Caco-2 (cell line): ENCODE measurements around the gene ATXN7L1. TPM values are rescaled to one million over a fixed set of nuclear protein-coding genes. Genes with fewer than 3 reads are reported as not detected.

Experiments used
- BruUV-seq: library from RNA; stranded (reverse); fragments of 400-500 nt; replicated peaks from 2 replicates; lab custom pipeline; 2021; lab: Mats Ljungman, UMichigan
- CTCF ChIA-PET: fragments of 300-600 bp; sonication (Branson Sonifier 250); formaldehyde crosslinking; loops from one replicate; lab custom pipeline; 2022; ENCODE audit warnings: antibody characterized with exemption; lab: Charles Lee
- POLR2A ChIA-PET: fragments of 300-600 bp; sonication (Branson Sonifier 250); formaldehyde crosslinking; loops from one replicate; lab custom pipeline; 2022; ENCODE audit warnings: antibody characterized with exemption; lab: Charles Lee
- DNase-seq, 2 experiments: peaks; one replicate each; pipeline versions ENCODE4 v3.0.0 to v3.0.0-alpha.2; 2020 to 2022
- H3K27me3 ChIP-seq: replicated peaks from 2 replicates; pipeline ENCODE4 v1.6.0; 2011; ENCODE audit warnings: low read length; ENCODE audit not compliant: control insufficient read depth, insufficient read depth
- H3K36me3 ChIP-seq: 2 replicates; pipeline ENCODE4 v1.5.1; 2011; ENCODE audit warnings: low read length; ENCODE audit not compliant: control insufficient read depth, insufficient read depth
- H3K4me1 ChIP-seq: fragments of 250-450 bp; sonication (Bioruptor Pico); 2 replicates; pipeline ENCODE4 v1.5.1; 2020; ENCODE audit warnings: mild to moderate bottlenecking
- H3K4me3 ChIP-seq: 2 replicates; pipeline ENCODE4 v1.5.1; 2011; ENCODE audit warnings: low read depth, mild to moderate bottlenecking, control low read depth, low read length
- H3K9me3 ChIP-seq: fragments of 250-450 bp; sonication (Bioruptor Pico); 2 replicates; pipeline ENCODE4 v1.5.1; 2020; ENCODE audit warnings: mild to moderate bottlenecking, moderate library complexity
- H3K27ac Mint-ChIP-seq: one replicate; pipeline ENCODE4 v1.8.0; 2022; ENCODE audit warnings: mixed read lengths; ENCODE audit not compliant: unreplicated experiment
- H3K27me3 Mint-ChIP-seq: one replicate; pipeline ENCODE4 v1.8.0; 2022; ENCODE audit warnings: mixed read lengths; ENCODE audit not compliant: insufficient read depth, unreplicated experiment
- H3K36me3 Mint-ChIP-seq: one replicate; pipeline ENCODE4 v1.8.0; 2022; ENCODE audit warnings: mild to moderate bottlenecking, mixed read lengths; ENCODE audit not compliant: insufficient read depth, unreplicated experiment
- H3K4me1 Mint-ChIP-seq: one replicate; pipeline ENCODE4 v1.8.0; 2022; ENCODE audit warnings: low read depth, mixed read lengths; ENCODE audit not compliant: unreplicated experiment
- H3K4me3 Mint-ChIP-seq: one replicate; pipeline ENCODE4 v1.8.0; 2022; ENCODE audit warnings: mild to moderate bottlenecking, moderate library complexity, mixed read lengths; ENCODE audit not compliant: unreplicated experiment
- H3K9me3 Mint-ChIP-seq: one replicate; pipeline ENCODE4 v1.8.0; 2022; ENCODE audit warnings: mixed read lengths; ENCODE audit not compliant: unreplicated experiment
- intact Hi-C: fragments of 100-400 bp; cut with micrococcal nuclease; formaldehyde crosslinking; loops from one replicate; pipeline ENCODE4 v1.10.0; 2022; ENCODE audit not compliant: unreplicated experiment
- total RNA-seq: library from RNA; stranded (reverse); gene quantifications from 2 replicates; pipeline ENCODE4 v1.2.3, GENCODE V29; 2022
- TF ChIP-seq, protein P1 (sequence below), 2 experiments: fragments of 200-600 bp in 1 of 2; IDR thresholded peaks; 1 replicate in 1 of 2; 2 replicates in 1 of 2; pipeline versions ENCODE4 v1.5.1 to v1.8.0; 2011 to 2022; ENCODE audit warnings: antibody characterized with exemption in 1 of 2, control low read depth in 1 of 2, inconsistent platforms in 1 of 2, low read depth in 1 of 2, low read length in 1 of 2, mild to moderate bottlenecking in 1 of 2, moderate library complexity in 1 of 2; ENCODE audit not compliant: insufficient read depth in 1 of 2, severe bottlenecking in 1 of 2, unreplicated experiment in 1 of 2

ATXN7L1 gene
- total RNA-seq, 1 experiment from 2014 or later: 14.1 TPM

DNA sequence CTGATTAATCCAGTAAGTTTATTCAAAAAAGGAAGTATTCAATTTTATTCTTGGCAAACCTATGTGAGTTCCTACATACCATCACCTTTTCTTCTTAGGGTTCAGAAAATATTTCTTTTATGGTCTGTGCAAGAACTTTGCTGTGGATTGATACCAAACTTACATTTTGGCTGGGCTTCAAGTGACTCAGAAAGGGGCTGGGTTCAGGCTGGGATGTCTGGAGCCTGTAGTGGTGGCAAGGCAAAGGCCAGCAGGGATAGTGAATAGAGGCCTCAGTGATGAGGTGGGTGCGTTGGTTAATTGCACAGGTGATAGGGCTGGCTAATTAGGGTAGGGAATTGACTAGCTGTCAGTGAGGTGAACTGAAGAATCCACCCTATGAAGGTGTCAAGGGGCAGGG, 40.2 kb upstream of the ATXN7L1 start:
- Mint-ChIP-seq H3K4me1 (no peaks in the 10 kb centered on the region), H3K9me3 (no peaks in the 10 kb centered on the region), H3K4me3 (no peak overlapping the region), H3K36me3 (peaks cover 6% of the 10 kb centered on the region), H3K27me3 (no peaks in the 10 kb centered on the region), H3K27ac (no peak overlapping the region)
- Histone ChIP-seq H3K36me3 (no peaks in the 10 kb centered on the region; the same call in 1 of the 2 replicates), H3K4me1 (no peaks in the 10 kb centered on the region), H3K4me3 (no peak overlapping the region), H3K9me3 (no peaks in the 10 kb centered on the region), H3K27me3 (no peaks in the 10 kb centered on the region)
- TF ChIP-seq, protein P1, sequence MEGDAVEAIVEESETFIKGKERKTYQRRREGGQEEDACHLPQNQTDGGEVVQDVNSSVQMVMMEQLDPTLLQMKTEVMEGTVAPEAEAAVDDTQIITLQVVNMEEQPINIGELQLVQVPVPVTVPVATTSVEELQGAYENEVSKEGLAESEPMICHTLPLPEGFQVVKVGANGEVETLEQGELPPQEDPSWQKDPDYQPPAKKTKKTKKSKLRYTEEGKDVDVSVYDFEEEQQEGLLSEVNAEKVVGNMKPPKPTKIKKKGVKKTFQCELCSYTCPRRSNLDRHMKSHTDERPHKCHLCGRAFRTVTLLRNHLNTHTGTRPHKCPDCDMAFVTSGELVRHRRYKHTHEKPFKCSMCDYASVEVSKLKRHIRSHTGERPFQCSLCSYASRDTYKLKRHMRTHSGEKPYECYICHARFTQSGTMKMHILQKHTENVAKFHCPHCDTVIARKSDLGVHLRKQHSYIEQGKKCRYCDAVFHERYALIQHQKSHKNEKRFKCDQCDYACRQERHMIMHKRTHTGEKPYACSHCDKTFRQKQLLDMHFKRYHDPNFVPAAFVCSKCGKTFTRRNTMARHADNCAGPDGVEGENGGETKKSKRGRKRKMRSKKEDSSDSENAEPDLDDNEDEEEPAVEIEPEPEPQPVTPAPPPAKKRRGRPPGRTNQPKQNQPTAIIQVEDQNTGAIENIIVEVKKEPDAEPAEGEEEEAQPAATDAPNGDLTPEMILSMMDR (IDR thresholded peaks at IDR 0.05; ENCODE audit: insufficient read depth in 1 of 2, low read depth in 1 of 2, low read length in 1 of 2, severe bottlenecking in 1 of 2, unreplicated experiment in 1 of 2): no peak
- no TSS peak for BruUV-seq
- DNase-seq: no peak
- intact Hi-C loops: no loop called here
- ChIA-PET POLR2A (no interaction called here), CTCF (no interaction called here)

DNA sequence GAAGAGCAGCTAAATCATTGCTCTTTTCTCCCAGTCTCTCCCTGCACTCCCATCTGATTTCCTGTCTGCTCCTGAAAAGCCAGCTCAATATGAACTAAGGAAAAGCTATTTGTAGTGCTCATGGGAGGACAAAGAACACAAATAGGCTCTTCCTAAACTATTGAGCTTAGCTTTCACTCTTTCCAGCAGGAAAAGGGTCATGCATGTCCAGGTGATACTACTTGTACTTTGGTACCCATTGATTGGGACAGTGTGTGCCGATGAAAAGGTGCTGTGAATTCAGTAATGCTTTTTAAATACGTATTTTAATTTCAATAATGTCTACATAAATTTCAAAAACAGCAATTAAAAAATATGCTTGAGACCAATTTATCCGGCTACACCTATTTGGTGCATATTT, 37.5 kb upstream of the ATXN7L1 start:
- no peaks in the 10 kb centered on the region for H3K9me3 ChIP-seq
- intact Hi-C loops: no loop called here
- Mint-ChIP-seq H3K9me3 (no peaks in the 10 kb centered on the region), H3K4me1 (no peaks in the 10 kb centered on the region), H3K27ac (no peak overlapping the region), H3K4me3 (no peak overlapping the region), H3K36me3 (peaks cover 22% of the 10 kb centered on the region), H3K27me3 (no peaks in the 10 kb centered on the region)
- no peaks in the 10 kb centered on the region; the same call in 1 of the 2 replicates for H3K36me3 ChIP-seq
- no peak for DNase-seq
- ChIA-PET CTCF (no interaction called here), POLR2A (no interaction called here)
- BruUV-seq: no TSS peak
- no peaks in the 10 kb centered on the region for H3K27me3 ChIP-seq
- no peak overlapping the region for H3K4me3 ChIP-seq
- TF ChIP-seq, protein P1 (IDR thresholded peaks at IDR 0.05; ENCODE audit: insufficient read depth in 1 of 2, low read depth in 1 of 2, low read length in 1 of 2, severe bottlenecking in 1 of 2, unreplicated experiment in 1 of 2): no peak
- H3K4me1 ChIP-seq: no peaks in the 10 kb centered on the region

DNA sequence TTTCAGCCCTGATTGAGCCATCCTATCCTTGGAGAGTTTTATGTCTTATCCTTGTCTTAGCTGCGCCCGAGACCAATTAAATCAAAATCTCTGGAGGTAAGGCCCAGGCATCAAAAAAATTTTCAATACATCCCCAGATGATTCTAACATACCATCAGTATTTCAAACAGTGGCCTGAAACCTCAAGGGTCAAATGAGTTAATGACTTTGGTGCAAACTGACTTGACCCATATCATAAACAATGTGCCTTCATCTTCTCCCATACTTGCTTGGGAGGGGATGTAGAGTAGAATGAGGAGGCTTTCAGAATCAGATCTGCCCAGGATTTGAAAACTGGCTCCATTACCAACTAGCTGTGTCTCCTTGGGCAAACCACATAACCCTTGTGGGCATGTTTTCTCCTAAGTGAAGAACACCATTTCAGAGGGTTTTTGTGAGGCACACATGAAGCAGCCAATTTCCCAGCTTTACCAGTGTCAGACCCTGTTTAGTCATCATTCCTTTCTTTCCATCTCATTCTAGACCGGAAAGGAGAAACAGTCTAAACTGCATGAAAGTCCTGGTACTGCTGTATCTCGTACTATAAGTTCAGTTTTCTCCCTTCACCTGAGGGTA, 35.7 kb upstream of the ATXN7L1 start:
- TF ChIP-seq, protein P1 (IDR thresholded peaks at IDR 0.05; ENCODE audit: insufficient read depth in 1 of 2, low read depth in 1 of 2, low read length in 1 of 2, severe bottlenecking in 1 of 2, unreplicated experiment in 1 of 2): no peak
- Histone ChIP-seq H3K36me3 (no peaks in the 10 kb centered on the region; the same call in 1 of the 2 replicates), H3K9me3 (no peaks in the 10 kb centered on the region), H3K4me1 (no peaks in the 10 kb centered on the region), H3K4me3 (no peak overlapping the region), H3K27me3 (no peaks in the 10 kb centered on the region)
- Mint-ChIP-seq H3K4me3 (no peak overlapping the region), H3K27me3 (no peaks in the 10 kb centered on the region), H3K27ac (no peak overlapping the region), H3K36me3 (peaks cover 21% of the 10 kb centered on the region), H3K9me3 (no peaks in the 10 kb centered on the region), H3K4me1 (no peaks in the 10 kb centered on the region)
- intact Hi-C loops: no loop called here
- ChIA-PET POLR2A (no interaction called here), CTCF (no interaction called here)
- no TSS peak for BruUV-seq
- no peak for DNase-seq
